Amniotic epithelial cell (primary cell): ENCODE measurements around the gene ARHGAP42.

Source experiments
- DNase-seq: peaks from one replicate; pipeline ENCODE4 v3.0.0-alpha.2; 2010; ENCODE audit warnings: low read depth

ARHGAP42 gene

DNA sequence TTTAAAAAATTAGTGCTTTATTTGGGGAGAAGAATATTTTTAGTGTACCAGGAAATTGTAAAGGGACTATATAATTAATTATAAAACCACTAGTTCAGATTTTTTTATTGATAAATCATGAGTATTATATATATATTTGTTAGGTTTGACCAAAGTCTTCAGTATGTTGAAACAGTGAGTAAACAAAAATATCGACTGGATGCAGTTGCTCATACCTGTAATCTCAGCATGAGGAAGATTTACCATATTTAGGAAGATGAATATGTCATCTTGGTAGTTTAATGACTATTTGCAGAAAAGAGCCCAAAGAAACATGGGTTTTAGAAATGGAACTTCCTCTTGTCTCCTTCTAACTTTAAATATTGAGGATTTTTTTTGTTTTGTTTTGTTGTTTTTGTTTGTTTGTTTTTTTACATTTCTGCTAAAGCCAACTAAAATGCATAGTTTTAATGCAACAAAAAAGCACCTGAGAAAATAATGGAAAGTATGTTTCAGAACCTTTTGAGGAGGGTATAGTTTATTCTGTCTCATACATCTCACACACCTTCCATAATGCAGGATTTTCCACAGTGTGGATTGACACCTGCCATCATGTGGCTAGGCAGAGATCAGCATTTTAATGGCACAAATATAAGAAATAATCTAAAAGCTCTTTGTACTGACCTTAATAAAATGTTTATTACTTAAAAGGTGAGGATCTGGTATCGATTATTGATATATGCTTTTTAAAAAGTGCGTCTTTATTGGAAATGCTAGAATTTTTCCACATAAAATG is 114.3 kb downstream of the ARHGAP42 start:
- DNase-seq: no peak

DNA sequence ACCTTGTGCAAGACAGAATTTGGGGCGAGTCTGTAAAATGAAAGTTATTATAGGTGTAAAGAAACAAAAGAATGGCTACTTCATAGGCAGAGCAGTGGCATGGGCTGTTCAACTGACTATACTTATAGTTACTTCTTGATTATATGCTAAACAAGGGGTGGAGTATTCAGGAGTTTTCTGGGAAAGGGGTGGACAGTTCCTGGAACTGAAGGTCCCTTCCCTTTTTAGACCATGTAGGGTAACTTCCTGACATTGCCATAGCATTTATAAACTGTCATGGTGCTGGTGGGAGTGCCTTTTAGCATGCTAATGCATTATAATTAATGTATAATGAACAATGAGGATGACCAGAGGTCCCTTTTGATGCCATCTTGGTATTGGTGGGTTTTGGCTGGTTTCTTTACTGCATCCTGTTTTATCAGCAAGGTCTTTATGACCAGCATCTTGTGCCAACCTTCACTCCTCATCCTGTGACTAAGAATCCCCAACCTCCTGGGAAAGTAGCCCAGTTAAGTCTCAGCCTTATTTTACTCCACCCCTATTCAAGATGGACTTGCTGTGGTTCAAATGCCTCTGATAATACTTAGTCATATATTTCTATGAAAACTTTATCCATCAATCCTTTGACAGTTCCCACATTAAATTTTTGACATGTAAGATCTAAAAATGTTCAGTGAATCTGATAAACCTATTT is 118.6 kb downstream of the ARHGAP42 start:
- DNase-seq: peak; percentile 39

GRCh38 chr11:100806296-100806695 is 119.2 kb downstream of the ARHGAP42 start:
- DNase-seq: no peak

DNA sequence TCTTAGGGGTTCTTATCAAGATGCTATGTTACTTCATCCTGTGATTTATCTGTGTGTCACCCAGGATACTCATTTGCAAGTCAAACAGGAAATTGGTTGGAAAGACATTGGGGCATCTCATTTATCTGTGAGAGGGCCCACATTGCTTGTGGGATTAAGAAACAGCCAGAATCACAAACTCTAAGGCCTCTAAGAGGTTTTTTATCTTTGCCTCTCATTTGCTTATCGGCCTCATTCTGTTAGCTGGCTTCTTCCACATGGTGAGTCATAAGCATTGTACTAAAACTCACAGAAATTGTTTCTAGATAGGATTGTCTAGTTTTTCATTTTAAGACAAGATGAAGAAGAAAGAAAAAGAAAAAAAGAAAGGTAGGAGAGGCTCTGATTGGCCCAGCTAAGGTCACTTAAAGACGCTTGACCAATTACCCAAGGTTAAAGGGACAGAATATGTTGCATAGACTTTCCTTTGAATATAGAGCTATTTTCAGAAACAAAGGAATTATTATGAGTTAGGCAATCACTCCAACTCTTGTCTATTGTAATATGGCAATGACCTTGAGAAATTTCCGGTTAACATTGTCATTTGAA is 121.9 kb downstream of the ARHGAP42 start:
- DNase-seq: peak; percentile 98

- DNase-seq: peak; percentile 71
Observed at GRCh38 chr11:100810146-100810545, 123.1 kb downstream of the ARHGAP42 start.

DNA sequence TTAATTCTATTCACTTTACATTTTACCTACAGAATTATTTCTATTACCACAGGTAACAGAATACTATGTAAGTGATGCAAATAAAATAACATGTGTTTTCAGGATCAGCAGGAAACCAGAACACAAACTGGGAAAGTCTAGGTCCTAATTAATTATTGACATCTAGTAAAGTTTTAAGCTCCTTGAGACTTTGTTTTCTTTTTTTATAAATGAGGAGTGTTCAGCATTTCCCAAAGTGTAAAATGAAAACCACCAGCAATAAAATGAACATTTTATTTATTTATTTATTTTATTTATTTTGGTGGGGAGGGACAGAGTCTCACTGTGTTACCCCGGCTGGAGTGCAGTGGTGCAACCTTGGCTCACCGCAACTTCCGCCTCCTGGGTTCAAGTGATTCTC is 123.6 kb downstream of the ARHGAP42 start:
- DNase-seq: no peak

DNA sequence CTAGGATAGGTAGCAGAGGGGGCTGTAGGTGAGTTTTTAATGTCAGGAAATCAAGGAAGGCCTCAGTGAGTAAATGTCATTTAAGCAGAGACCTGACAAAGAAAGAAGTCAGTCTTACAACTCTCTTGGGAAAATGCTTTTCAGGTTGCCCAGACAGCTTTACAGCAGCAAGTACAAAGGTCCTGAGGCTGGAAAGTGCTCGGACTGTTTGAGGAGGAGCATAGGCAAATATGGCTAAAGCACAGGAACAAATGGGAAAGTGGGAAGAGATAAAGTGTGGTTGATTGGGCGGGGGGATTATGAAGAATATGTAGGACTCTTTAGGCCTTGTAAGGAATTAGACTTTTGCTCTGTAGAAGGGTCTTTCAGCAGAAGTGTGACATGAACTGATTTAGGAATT is 125.4 kb downstream of the ARHGAP42 start:
- no peak for DNase-seq

GRCh38 chr11:100815787-100816330 is 128.8 kb downstream of the ARHGAP42 start:
- DNase-seq: no peak

GRCh38 chr11:100816823-100817222 is 129.7 kb downstream of the ARHGAP42 start:
- DNase-seq: no peak

GRCh38 chr11:100817620-100818019 is 130.5 kb downstream of the ARHGAP42 start:
- DNase-seq: no peak

- no peak for DNase-seq
Observed at GRCh38 chr11:100820621-100821020, 133.5 kb downstream of the ARHGAP42 start.

GRCh38 chr11:100821198-100821597 is 134.1 kb downstream of the ARHGAP42 start:
- no peak for DNase-seq

DNA sequence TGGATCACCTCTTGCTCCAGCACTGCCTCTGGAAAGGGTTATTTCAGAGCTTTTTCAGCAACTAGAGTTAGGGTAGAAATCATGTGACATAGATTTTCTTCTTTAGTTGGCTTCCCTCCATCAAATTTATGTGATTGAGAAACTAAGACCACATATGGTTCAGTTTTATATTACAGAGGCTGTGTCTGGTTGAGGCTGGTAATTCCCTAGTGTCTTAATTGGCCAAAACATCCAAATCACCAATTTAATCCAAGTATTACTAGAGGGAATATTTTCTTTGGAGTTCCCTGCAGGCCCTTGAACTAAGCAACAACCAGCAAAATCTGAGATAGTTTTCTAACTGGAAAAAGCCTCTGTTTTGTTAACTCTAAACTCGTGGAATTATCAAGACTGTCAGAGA is 136.3 kb downstream of the ARHGAP42 start:
- DNase-seq: peak; percentile 46

DNA sequence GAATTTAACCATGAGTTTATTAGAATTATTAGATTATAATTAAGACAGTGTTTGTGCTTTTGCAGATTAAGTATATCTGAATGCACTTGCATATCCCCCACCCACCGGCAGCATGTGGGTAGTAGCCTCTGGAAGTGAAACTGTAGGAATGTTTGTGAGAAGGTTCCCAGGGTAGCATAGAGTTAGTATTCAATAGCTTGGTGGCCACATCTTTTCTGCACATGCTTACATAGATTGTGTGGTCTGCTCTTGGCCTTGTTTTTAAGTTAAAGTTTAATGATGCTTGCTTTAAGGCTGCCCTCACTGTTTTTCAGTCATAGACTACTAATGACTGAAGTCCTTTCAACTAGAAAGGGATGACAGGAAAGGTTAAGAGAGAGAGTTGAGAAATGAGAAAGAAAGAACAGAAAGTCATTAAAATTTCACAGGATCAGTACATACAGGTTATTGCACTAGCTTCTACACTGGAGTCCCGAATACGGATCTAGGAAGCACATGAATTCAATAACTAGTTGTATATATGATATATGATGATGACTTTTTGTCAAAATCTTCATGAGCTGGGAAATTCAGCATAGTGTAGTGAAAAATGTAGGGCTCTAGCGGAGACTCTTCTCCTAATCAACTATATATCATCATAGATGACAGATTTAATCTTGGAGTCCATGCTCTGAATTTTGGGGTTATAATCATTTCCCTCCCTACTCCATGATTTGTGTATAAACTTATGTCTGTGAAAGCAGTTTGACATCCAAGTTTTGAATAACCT is 137.1 kb downstream of the ARHGAP42 start:
- DNase-seq: no peak

- no peak for DNase-seq
Observed at GRCh38 chr11:100825626-100826025, 138.5 kb downstream of the ARHGAP42 start.

GRCh38 chr11:100827934-100828661 is 141.0 kb downstream of the ARHGAP42 start:
- DNase-seq: peak; percentile 97

- no peak for DNase-seq
Observed at GRCh38 chr11:100830274-100830673, 143.2 kb downstream of the ARHGAP42 start.

- peak; percentile 73 for DNase-seq
Observed at GRCh38 chr11:100830978-100831732, 144.1 kb downstream of the ARHGAP42 start.

DNA sequence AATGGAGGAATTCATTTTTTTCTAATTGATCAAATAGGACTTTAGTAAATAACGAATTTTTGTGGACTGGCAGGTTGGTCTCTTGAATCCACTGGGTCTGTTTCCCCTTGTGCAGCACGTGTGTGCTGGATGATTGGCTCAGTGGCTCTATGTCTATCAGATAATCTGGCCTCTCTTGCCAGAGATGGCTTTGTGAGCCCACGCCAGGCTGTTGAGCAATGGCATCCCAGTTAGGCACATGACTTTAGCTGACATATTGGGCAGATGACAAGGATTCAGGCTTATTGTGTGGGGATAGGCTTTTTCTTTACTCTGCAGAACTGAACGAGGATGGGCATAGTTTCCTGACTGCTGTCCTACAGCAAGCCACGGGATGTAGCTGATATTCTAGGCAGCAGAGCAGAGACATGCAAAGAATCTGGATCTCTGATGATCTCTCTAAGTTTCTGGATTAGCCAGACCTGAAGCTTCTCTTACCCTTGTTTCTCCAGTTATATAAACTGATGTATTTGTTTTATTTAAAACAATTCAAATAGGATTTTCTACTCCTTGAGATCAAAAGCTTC is 144.9 kb downstream of the ARHGAP42 start:
- peak; percentile 52 for DNase-seq

DNA sequence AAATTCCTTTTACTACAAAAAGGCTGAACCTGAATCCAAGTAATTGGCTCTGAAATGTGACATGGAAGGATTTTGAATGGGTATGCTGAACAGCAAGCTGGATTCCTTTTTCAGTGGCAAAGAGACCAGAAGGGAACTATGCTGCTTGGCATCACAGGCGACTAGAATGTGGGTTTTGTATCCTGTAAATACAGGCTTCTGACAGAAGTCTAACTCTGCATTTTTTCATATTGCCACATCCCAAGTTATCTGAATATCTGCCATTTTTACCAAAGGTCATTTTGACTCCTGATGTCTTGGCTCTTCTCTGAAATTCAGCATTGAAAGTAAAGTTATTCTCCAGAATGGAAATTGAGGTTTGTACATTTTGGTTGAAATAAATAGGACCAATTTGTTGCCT is 145.7 kb downstream of the ARHGAP42 start:
- peak; percentile 39 for DNase-seq
